HG03135 (cell line): ENCODE measurements around the gene CAPN5.
"Not testable (repeated sequence)": the region's sequence is repeated elsewhere in the genome, so short reads cannot be mapped to it uniquely, and the experiment has no call there.

Experiments
- ATAC-seq: cut with Tn5 transposase; IDR thresholded peaks from one replicate; pipeline ENCODE4 v1.9.1; 2021; ENCODE audit warnings: mild to moderate bottlenecking, moderate library complexity; ENCODE audit not compliant: unreplicated experiment

CAPN5 gene

GRCh38 chr11:77042111-77042726 lies 24.6 kb upstream of the CAPN5 start:
- no peak for ATAC-seq

DNA sequence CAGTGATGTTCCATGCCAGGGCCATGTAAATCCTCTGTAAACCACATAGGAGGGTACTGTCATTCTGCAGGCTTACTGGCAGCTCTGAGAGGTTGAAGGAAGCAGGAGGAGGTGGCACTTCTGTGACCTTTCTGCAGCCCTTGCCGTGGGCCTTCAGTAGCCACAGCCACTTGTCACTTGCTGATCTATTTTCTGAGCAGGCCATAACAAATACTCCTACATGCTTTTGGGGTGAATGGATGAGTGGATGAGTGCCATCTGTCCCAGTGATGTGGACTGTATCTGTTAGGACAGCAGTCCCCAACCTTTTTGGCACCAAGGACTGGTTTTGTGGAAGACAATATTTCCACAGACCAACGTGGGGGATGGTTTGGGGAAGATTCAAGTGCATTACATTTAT lies 22.4 kb upstream of the CAPN5 start:
- no peak for ATAC-seq

- no peak for ATAC-seq
These were observed 21.9 kb upstream of the CAPN5 start for GRCh38 chr11:77044886-77045285.

- ATAC-seq: no peak
These were observed 20.7 kb upstream of the CAPN5 start for GRCh38 chr11:77046060-77046501.

DNA sequence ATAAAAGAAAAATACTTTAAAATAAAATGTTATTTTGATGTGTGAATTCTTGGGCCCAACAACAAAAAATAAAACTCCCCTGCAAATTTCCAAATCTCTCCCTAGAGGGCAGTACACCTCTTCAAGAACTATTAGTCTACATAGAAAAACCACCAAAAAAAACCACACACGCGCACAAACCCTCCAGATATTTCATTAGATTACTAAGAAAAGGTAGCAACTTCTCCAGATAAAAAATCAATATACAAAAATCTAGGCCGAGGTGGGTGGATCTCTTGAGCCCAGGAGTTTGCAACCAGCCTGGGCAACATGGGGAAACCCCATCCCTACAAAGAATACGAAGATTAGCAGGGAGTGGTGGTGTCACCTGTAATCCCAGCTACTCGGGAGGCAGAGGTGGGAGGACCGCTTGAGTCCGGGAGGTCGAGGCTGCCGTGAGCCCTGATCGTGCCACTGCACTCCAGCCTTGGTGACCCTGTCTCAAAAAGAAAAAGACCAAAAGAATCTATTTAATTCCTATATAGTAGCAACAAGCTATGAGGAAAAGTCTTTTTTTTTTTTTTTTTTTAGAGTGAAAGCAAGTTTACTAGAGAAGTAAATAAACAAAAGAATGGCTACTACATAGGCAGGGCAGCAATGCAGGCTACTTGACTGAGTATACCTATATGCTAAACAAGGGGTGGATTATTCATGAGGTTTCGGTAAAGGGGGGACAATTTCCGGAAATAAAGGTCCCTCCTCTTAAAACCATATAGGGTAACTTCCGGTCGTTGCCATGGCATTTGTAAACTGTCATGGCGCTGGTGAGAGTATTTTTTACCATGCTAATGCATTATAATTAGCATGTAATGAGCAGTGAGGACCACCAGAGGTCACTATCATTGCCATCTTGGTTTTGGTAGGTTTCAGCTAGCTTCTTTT lies 19.5 kb upstream of the CAPN5 start:
- peak; percentile 73 for ATAC-seq

DNA sequence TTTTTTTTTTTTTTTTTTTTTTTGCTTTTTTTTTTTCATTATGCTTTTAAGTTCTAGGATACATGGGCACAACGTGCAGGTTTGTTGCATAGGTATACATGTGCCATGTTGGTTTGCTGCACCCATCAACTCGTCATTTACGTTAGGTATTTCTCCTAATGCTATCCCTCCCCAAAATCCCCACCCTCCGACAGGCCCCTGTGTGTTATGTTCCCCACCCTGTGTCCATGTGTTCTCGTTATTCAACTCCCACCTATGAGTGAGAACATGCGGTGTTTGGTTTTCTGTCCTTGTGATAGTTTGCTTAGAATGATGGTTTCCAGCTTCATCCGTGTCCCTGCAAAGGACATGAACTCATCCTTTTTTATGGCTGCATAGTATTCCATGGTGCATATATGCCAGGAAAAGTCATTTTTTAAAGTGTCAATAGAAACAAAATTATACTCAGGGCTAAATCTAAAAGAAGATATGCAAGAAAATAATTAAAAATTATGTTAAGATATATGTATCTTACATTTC lies 18.8 kb upstream of the CAPN5 start:
- not testable (repeated sequence) for ATAC-seq

- no peak for ATAC-seq
These were observed 17.7 kb upstream of the CAPN5 start for GRCh38 chr11:77049026-77049425.

GRCh38 chr11:77051511-77051910 lies 15.3 kb upstream of the CAPN5 start:
- no peak for ATAC-seq

DNA sequence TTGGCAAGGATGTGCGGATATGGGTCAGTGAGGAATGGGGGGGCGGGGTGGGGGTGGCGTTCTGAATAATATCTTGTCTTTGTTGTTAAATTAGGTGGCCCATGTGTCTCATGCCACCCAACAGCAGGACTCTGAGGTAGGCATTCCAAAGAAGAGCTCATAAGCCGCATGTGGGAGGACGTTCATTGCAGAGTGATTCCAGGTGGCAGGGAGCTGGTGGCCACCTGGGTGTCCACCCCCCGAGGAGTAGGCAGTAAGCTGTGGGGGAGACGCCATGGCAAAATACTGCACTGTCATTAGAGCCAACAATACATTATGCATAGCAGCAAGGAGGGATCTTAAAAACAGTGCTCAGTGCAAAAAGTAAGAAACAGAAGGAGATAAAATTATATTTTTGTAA lies 14.3 kb upstream of the CAPN5 start:
- no peak for ATAC-seq

DNA sequence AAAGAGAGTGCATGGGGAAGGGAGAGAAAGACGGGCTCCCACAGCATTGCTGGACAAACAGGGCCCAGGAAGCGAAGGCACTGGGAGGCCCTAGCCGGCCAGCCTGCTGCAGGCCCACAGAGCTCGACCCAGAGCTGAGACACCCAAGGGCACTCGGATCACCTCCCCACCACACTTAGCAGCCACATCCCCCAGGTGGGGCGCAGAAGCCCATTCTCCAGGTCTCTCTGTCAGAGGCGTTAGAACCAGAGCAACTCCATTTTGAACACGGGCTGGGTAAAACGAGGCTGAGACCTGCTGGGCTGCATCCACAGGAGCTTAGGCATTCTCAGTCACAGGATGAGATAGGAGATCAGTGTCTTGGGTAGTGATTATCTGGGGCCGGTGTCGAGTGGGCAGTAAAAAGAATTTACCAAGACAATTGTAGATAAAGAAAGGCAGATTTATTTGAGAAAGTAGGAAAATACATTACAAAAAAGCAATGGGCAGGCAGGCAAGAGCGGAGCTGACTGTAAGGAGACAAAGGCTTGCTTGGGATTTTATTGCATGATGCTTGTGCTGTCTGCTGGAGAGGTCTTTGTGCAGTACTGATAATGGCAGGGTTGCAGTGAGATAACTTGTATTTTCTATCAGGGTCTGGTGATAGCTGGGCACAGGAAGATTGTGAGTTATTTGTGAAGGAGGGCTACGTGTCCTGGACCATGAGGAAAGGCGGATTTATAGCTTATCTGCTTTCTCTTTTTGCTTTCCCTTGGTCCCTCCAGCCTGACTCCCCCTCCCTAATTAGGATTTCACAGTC lies 13.4 kb upstream of the CAPN5 start:
- no peak for ATAC-seq

GRCh38 chr11:77054084-77054483 lies 12.7 kb upstream of the CAPN5 start:
- ATAC-seq: no peak

- no peak for ATAC-seq
These were observed 11.6 kb upstream of the CAPN5 start for GRCh38 chr11:77055101-77055561.

DNA sequence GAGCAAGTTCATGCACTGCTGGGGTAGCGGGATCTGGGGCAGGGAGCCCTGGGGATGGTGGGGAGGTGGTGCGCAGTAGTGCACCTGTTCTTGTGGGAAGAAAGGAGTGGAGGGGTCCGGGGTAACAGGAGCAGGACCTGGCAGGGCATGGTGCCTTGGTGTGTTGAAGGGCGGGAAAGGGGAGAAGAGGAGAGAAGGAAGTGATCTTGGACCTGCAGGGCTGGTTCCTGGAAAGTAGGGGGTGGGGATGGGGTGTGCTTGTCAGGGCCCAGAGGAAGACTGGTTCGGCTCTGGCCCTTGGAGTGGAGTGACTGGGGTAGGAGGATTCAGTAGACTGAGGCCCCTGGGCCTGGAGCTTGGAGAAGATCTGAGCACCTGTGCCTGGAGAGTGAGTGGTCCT lies 10.9 kb upstream of the CAPN5 start:
- ATAC-seq: no peak

- ATAC-seq: no peak
These were observed 9.9 kb upstream of the CAPN5 start for GRCh38 chr11:77056814-77057402.

GRCh38 chr11:77057938-77058474 lies 8.8 kb upstream of the CAPN5 start:
- no peak for ATAC-seq

- ATAC-seq: no peak
These were observed 7.9 kb upstream of the CAPN5 start for GRCh38 chr11:77058900-77059299.

DNA sequence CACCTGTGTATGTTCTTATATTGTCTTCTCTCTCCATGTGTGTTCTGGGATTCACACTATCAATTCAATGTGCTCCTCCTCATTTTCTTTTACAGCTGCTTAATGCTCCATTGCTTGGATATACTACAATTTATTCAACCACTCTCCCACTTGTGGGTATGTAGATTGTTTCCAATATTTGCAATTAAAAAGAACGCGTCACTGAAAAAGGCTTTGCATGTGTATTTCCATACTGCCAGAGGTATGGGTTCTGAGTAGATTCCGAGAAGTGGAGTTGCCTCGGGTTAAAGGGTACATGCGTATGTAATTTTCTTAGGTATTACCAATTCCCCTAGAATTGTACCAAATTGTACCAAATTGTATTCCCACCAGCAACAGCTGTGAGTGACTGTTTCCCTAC lies 7.0 kb upstream of the CAPN5 start:
- no peak for ATAC-seq

GRCh38 chr11:77060234-77060633 lies 6.5 kb upstream of the CAPN5 start:
- no peak for ATAC-seq

DNA sequence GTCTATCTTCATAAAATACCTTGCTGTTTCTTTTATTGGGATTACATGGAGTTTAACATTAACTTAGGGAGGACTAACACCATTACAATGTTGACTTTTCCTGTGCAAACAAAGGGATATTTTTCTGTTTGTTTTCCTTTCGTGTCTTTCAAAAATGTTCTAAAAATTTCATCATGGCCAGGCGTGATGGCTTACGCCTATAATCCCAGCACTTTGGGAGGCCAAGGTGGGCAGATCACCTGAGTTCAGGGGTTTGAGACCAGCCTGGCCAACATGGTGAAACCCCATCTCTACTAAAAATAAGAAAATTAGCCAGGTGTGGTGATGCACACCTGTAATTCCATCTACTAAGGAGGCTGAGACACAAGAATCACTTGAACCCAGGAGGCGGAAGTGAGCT lies 5.5 kb upstream of the CAPN5 start:
- not testable (repeated sequence) for ATAC-seq

DNA sequence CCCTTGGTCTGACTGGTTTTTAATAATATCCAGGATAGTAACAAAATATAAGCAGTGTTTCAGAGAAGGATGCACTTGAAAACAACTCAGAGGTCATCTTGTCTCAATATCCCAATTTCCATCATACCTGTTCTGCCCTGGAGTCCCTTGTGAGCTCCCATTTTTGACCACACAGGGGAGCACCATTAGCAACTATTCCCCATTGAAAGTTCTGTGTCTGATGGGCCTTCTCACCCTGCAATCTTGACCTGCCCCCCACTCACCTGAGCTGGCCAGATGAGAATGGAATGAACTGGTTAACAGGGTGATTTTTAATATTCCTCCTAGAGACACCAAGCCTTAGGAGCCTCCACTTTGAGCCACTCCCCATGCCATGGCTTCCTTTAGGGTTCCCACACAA lies 3.8 kb upstream of the CAPN5 start:
- ATAC-seq: no peak

GRCh38 chr11:77063407-77063806 lies 3.4 kb upstream of the CAPN5 start:
- no peak for ATAC-seq
